Measurements from ENCODE around the gene PDE4B.
A peak's percentile ranks its signal among the peaks of the same experiment; 100 is the strongest.

Gene PDE4B

GRCh38 chr1:66337249-66337648, 544.6 kb downstream of the PDE4B start:
- no peak for DNase-seq (ENCODE audit: low spot score)

- no peak for DNase-seq (ENCODE audit: low spot score)
Observed at GRCh38 chr1:66339944-66340343, 547.2 kb downstream of the PDE4B start.

DNA sequence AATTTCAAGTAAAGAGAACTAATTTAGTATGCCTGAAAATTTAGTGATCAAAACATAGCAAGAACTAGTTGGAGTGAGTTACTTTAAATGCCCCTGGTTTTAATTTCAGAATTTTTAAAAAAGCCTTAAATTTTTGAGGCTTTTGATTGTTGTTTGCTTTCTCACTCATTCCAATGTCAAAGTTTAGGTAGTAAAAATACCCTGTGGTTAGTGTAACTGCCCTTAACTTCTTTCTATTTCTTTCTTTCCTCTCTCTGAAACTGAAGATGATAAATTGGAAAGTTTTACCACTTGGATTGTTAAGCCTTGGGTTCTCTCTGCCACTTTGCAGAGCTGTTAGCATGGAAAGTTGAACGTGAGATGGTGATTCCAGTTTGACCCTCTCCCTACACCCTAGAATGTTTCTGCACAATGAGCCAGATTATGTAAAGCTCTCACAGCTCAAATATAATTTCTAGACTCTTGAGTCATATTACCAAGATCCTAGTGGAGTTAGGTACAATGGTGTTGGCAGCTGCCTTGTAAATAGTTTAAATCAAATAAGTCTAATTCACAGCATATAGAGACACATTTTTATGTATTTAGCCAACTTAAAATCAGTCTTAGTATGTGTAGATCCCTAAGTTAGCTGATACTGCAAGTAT, 548.9 kb downstream of the PDE4B start:
- DNase-seq (ENCODE audit: low spot score), result no peak

DNA sequence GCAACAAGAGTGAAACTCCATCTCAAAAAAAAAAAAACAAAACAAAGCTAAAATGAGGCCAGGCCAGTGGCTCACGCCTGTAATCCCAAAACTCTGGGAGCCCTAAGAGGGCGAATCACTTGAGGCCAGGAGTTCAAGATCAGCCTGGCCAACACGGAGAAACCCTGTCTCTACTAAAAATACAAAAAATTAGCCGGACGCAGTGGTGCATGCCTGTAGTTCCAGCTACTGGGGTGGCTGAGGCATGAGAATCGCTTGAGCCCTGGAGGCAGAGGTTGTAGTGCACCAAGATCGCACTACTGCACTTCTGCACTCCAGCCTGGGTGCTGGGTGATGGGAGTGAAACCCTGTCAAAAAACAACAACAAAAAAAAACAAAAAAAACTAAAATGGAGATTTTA, 550.0 kb downstream of the PDE4B start:
- no peak for DNase-seq (ENCODE audit: low spot score)

DNA sequence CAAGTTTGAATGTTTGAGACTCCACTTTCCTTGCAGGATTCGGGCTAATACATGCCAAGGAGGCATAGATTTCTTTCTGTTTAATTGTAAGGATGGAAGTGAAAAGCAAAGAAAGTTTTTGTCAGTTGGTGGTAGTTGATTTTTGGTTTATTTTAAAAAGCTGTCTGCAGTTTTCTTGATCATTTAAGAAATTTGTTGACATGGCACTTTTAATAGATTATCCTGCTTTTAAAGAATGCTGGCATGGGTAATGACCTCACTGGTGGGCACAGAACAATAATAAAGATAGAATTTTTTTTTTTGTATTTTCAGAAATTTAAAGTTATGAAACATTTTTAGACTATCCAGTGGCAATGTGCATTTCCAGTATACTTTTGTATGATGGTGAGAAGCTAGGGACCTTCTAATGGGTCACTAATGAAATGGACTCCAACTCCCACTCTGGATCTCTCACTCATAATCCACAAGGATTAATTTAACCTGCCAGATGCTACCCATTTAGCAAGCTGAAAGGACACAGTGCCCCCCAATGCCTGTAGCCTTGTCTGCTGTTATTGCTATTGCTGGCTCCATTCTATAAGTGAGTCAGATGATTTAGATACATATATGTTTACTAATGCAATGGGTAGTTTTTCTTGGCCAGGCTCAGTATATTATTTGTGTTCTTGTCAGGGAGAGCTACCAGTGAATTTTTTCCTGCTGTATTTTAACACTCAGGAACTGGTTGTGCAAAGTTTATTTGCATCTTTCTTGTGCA, 551.1 kb downstream of the PDE4B start:
- DNase-seq (ENCODE audit: low spot score), result no peak

DNA sequence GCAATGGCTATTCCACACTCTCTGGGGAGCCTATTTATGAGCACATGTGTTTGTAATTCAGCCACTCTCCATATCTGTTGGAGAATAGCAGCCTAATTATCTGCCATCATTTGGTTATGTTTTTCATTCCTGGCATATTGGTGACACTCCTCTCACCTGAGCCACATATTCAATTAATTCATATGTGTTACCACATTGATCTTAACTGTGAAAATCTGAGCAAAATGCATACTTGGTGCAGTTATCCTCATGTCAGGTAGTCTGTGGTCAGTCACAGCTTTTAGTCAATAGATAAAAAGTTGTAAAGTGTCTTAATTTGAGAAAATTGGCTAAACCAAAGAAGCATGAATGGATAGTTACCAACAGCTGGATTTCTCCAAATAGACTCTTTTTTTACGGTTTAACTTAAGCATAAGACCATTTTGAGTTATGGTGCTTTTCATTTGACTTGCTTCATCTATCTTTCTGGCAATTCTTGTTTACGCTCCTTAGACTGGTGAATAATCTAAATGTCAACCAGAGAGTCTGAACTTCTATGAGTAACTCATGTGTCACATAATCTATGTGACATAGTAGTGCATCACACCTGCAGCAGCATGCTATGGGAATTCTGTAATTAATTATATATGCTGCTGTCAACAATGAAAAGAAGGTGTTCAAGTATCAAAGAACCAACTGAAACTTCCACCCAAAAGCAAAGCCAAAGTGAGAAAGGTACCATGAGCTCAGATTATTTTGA, 553.5 kb downstream of the PDE4B start:
- DNase-seq (ENCODE audit: low spot score), result no peak

DNA sequence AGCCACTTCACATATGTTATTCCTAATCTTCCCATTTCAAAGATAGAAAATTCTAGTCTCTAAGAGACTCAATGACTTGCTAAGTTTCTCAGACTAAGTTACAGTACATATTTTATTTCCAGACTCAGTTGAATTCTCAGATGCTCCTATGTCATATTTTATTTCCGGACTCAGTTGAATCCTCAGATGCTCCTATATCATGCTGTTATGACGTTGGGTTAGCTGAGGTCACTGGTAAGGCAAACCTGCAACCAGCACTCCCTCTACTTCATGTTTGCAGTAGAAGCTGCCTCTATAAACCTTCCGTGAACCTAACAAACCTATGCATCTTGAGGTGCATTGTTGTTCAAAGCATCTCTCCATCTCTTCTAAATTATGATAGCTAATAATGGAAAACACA, 554.2 kb downstream of the PDE4B start:
- DNase-seq (ENCODE audit: low spot score), result no peak

DNA sequence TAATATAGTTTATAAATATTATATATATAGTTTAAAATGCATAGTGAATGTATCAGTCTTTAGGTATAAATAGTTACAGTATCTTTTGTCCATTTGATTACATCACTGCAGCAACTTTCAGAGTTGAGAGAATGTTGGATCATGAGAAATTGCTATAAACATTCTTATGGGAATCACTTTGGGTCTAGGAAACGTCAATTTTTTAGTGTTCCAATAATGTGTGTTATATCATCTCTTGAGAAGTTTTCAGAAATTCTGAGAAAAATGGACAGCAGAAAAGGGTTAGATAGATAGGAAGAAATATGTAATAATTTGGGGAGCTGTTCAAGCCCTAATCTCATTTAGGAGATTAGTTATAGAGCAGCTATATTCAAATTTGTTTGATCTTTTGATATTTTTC, 556.1 kb downstream of the PDE4B start:
- DNase-seq (ENCODE audit: low spot score), result no peak

DNA sequence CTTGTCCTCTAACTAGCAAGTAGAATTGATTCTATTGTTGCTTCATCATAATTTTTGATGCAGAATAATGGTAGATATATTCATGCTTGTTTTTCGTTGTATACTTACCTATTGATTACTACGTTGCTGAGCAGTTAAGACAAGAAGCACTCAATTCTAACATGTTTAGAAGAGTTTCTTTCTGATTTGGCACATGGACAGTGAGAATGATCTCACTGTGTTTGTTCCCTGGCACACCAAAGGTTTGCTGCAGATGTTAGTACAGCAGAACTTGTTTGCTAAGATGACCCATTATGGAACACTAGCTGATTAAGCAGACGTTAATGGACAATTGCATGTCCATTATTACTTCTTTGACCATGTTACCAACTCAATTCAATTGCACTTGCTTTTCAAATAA, 556.5 kb downstream of the PDE4B start:
- no peak for DNase-seq (ENCODE audit: low spot score)

DNA sequence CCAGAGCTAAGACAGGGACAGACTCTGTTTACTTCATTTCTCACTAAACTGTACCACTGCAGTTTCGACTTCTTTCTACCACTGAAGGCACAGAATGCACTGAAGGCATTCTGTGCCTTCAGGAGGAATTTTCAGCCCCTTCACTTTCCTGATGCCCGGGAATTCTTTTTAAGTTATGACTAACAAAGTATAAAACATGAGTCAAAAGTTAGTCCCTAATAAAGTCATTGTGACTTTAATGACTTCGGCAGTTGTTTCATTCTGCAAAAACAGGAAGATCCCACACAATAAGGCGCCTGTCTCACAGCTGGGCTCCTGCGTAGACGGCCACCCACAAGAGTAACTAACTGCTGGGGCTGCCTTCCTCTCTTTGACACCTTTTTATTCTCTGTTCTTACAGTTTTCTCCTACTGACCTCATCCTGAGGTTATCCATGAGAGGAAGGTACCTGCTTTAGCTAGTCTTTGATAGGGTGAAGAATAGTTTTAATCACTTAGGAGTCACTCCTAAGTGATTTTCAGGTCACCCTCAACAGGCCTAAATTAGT, 557.4 kb downstream of the PDE4B start:
- DNase-seq (ENCODE audit: low spot score), result no peak

GRCh38 chr1:66351478-66351877, 558.8 kb downstream of the PDE4B start:
- DNase-seq (ENCODE audit: low spot score), result no peak

GRCh38 chr1:66351913-66352312, 559.2 kb downstream of the PDE4B start:
- DNase-seq (ENCODE audit: low spot score), result no peak

GRCh38 chr1:66352792-66353191, 560.1 kb downstream of the PDE4B start:
- no peak for DNase-seq (ENCODE audit: low spot score)

- DNase-seq (ENCODE audit: low spot score), result no peak
Observed at GRCh38 chr1:66353257-66353656, 560.6 kb downstream of the PDE4B start.

- peak; percentile 17 for DNase-seq (ENCODE audit: low spot score)
Observed at GRCh38 chr1:66354311-66355201, 561.9 kb downstream of the PDE4B start.

GRCh38 chr1:66355756-66356155, 563.1 kb downstream of the PDE4B start:
- DNase-seq (ENCODE audit: low spot score), result no peak

- DNase-seq (ENCODE audit: low spot score), result no peak
Observed at GRCh38 chr1:66356605-66357004, 563.9 kb downstream of the PDE4B start.

- no peak for DNase-seq (ENCODE audit: low spot score)
Observed at GRCh38 chr1:66357021-66357420, 564.3 kb downstream of the PDE4B start.

GRCh38 chr1:66357478-66358197, 564.9 kb downstream of the PDE4B start:
- DNase-seq (ENCODE audit: low spot score), result no peak

DNA sequence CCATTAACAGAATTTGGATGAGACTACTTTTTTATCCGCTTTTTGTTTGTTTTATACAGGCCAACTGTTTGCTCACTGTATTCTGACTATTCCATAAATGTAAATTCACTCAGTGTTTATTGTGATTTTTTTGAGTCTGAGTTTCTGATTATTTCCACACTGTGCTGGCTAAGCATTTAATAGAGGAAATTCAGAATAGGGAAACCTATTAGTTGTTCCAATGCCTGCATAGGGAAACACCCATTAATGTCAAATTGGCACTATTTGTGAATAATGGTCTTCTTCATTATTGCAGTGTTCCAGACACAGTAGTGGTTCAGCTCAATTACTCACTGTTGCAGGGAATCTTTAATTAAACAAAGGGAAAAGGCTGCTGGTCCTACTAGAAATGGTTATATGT, 566.6 kb downstream of the PDE4B start:
- no peak for DNase-seq (ENCODE audit: low spot score)

- no peak for DNase-seq (ENCODE audit: low spot score)
Observed at GRCh38 chr1:66359815-66360214, 567.1 kb downstream of the PDE4B start.
